Mesothelial cell of epicardium (in vitro differentiated cells): Measurements from ENCODE around the gene ABR. TPM values are rescaled to one million over a fixed set of nuclear protein-coding genes. Genes with fewer than 3 reads are reported as not detected.
"Not testable (repeated sequence)": the region's sequence is repeated elsewhere in the genome, so short reads cannot be mapped to it uniquely, and the experiment has no call there.

Source experiments
- DNase-seq, 2 experiments: peaks; one replicate each; pipeline ENCODE4 v3.0.0; 2021; ENCODE audit warnings: low spot score in 2 of 2; ENCODE audit not compliant: unreplicated experiment in 2 of 2
- H3K27ac Mint-ChIP-seq: 2 replicates; pipeline ENCODE4 v1.8.0; 2021; ENCODE audit warnings: mixed read lengths
- H3K27me3 Mint-ChIP-seq: 2 replicates; pipeline ENCODE4 v1.8.0; 2021; ENCODE audit warnings: low read depth, mixed read lengths
- H3K36me3 Mint-ChIP-seq: 2 replicates; pipeline ENCODE4 v1.8.0; 2021; ENCODE audit warnings: mixed read lengths
- H3K4me1 Mint-ChIP-seq: 2 replicates; pipeline ENCODE4 v1.8.0; 2021; ENCODE audit warnings: mixed read lengths
- H3K4me3 Mint-ChIP-seq: 2 replicates; pipeline ENCODE4 v1.8.0; 2021; ENCODE audit warnings: mild to moderate bottlenecking, moderate library complexity, mixed read lengths
- H3K9me3 Mint-ChIP-seq: 2 replicates; pipeline ENCODE4 v1.8.0; 2021; ENCODE audit warnings: mixed read lengths
- total RNA-seq: library from RNA; stranded (reverse); gene quantifications from 3 replicates; pipeline ENCODE4 v1.2.1, GENCODE V29; 2021
- TF ChIP-seq, protein P1 (sequence below): fragments of 200-600 bp; sonication (generic); IDR thresholded peaks from one replicate; pipeline ENCODE4 v1.5.0; 2021; ENCODE audit warnings: antibody characterized with exemption; ENCODE audit not compliant: unreplicated experiment

ABR gene
- total RNA-seq, 1 donor from 2014 or later = 70.1 TPM

DNA sequence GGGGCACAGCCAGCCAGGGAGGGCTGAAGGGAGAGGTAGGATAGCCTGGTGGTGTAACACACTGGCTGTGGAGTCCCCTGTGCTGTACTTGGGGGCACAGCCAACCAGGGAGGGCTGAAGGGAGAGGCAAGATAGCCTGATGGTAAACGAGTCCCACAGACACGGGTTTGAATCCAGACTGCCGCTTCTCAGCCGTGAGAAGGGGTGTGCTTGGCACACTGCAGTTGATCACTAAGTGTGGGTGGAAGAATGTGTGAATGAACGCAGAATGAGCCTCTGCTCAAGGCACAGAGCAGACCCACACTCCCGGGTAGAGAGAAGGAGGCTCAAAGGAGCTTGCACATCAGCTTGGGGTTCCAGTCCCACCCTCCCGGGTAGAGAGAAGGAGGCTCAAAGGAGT lies 111.4 kb downstream of the ABR start:
- TF ChIP-seq, protein P1, sequence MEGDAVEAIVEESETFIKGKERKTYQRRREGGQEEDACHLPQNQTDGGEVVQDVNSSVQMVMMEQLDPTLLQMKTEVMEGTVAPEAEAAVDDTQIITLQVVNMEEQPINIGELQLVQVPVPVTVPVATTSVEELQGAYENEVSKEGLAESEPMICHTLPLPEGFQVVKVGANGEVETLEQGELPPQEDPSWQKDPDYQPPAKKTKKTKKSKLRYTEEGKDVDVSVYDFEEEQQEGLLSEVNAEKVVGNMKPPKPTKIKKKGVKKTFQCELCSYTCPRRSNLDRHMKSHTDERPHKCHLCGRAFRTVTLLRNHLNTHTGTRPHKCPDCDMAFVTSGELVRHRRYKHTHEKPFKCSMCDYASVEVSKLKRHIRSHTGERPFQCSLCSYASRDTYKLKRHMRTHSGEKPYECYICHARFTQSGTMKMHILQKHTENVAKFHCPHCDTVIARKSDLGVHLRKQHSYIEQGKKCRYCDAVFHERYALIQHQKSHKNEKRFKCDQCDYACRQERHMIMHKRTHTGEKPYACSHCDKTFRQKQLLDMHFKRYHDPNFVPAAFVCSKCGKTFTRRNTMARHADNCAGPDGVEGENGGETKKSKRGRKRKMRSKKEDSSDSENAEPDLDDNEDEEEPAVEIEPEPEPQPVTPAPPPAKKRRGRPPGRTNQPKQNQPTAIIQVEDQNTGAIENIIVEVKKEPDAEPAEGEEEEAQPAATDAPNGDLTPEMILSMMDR = no peak
- H3K36me3 Mint-ChIP-seq = peaks cover 34% of the 10 kb centered on the region
- no peak for DNase-seq
- no peak overlapping the region for H3K4me3 Mint-ChIP-seq
- no peaks in the 10 kb centered on the region for H3K27me3 Mint-ChIP-seq
- no peaks in the 10 kb centered on the region for H3K4me1 Mint-ChIP-seq
- H3K9me3 Mint-ChIP-seq = peaks cover 6% of the 10 kb centered on the region
- H3K27ac Mint-ChIP-seq = no peak overlapping the region

- Mint-ChIP-seq H3K9me3 (peaks cover 6% of the 10 kb centered on the region), H3K4me1 (no peaks in the 10 kb centered on the region), H3K27me3 (no peaks in the 10 kb centered on the region), H3K36me3 (peaks cover 37% of the 10 kb centered on the region), H3K27ac (no peak overlapping the region), H3K4me3 (no peak overlapping the region)
- TF ChIP-seq, protein P1 = no peak
- DNase-seq = no peak
These were observed 112.4 kb downstream of the ABR start for GRCh38 chr17:1067282-1067956.

- not testable (repeated sequence) for H3K27me3 Mint-ChIP-seq, H3K4me1 Mint-ChIP-seq, H3K4me3 Mint-ChIP-seq, H3K9me3 Mint-ChIP-seq, H3K27ac Mint-ChIP-seq, DNase-seq
- H3K36me3 Mint-ChIP-seq = peaks cover 41% of the 10 kb centered on the region
These were observed 114.4 kb downstream of the ABR start for GRCh38 chr17:1065416-1065815.

DNA sequence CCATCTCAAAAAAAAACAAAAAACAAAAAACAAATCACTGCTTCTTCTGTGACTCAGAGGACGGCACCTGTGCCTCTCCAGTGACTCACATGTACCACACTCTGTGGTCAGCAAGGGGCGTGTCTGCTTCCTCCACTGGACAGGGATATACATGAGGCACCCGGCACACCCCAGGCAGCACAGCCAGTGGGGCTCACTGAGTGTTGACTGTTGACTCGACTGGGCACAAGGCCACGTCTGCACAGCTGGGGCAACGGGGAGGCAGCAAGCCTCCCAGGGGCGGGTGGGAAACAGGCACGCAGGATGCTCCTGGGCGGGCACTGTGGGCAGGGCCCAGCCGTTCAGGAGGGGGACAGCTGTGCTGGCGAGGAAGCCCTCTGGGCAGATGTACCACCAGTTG lies 118.8 kb downstream of the ABR start:
- Mint-ChIP-seq H3K4me3 (no peak overlapping the region), H3K4me1 (no peaks in the 10 kb centered on the region), H3K36me3 (peaks cover 38% of the 10 kb centered on the region), H3K27ac (no peak overlapping the region), H3K27me3 (no peaks in the 10 kb centered on the region), H3K9me3 (peaks cover under 1% of the 10 kb centered on the region)
- TF ChIP-seq, protein P1 = no peak
- DNase-seq = no peak

- Mint-ChIP-seq H3K4me3 (no peak overlapping the region), H3K27me3 (no peaks in the 10 kb centered on the region), H3K27ac (no peak overlapping the region), H3K4me1 (no peaks in the 10 kb centered on the region), H3K36me3 (peaks cover 32% of the 10 kb centered on the region), H3K9me3 (no peaks in the 10 kb centered on the region)
- TF ChIP-seq, protein P1 = no peak
- DNase-seq = no peak
These were observed 120.5 kb downstream of the ABR start for GRCh38 chr17:1059131-1059795.

- Mint-ChIP-seq H3K4me3 (no peak overlapping the region), H3K4me1 (no peaks in the 10 kb centered on the region), H3K27me3 (no peaks in the 10 kb centered on the region), H3K27ac (no peak overlapping the region), H3K9me3 (no peaks in the 10 kb centered on the region), H3K36me3 (peaks cover 32% of the 10 kb centered on the region)
- TF ChIP-seq, protein P1 = no peak
- DNase-seq = no peak
These were observed 121.2 kb downstream of the ABR start for GRCh38 chr17:1058423-1059130.
